ENCODE measurements around the gene NCF4.

DNA sequence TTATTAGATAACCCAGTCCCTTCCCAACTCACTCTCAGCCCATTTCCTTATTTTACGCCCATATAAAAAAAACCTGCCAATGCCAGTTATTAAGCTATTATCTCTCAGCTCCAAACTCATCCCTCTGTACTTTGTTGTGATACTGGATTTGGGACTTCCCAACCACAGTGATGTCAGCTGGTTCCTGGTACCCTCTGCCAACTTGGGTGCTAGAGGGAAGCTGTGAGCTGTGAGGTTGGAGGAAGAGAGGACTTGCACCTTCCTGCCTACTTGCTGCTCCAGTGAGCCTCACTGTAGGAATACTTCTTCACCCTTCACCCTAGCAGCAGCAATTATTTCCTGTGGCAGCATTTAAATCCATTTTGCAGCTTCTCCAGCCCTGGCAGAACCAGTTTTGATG is 33.5 kb downstream of the NCF4 start:
- no peak for TF ChIP-seq POLR2A (IDR thresholded peaks at IDR 0.05; ENCODE audit: low read depth, low read length)
- no peak for TF ChIP-seq POLR2AphosphoS5 (IDR thresholded peaks at IDR 0.05; ENCODE audit: low read depth, low read length)
- no peak for TF ChIP-seq TAF1 (IDR thresholded peaks at IDR 0.05; ENCODE audit: borderline replicate concordance, low read depth, low read length)
